T-helper 2 cell (primary cell): ENCODE measurements around the gene PTPRG.
"Not testable (repeated sequence)": the region's sequence is repeated elsewhere in the genome, so short reads cannot be mapped to it uniquely, and the experiment has no call there.

Experiments used
- DNase-seq, 5 experiments: peaks; one replicate each; pipeline versions ENCODE4 v3.0.0 to v3.0.0-alpha.2; 2012 to 2022

Gene PTPRG

DNA sequence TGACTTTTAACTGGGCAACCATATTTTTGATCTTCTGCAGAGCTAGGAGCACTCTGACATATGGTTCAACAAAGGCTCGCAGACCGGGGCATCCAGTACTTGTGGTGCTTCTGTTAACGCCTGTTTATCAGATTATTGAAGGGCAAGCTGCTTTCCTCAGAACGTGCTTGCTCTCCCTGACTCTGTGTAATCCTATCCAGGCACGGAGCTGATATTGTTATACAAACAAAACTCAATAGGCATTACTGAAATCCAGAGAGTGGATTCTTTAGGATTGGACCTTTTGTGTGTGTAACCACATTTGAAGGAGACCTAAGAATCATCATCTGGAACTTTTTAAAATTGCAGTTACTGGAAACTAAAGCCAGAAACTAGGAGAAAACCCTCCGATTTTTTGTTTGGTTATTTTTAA lies 246.5 kb downstream of the PTPRG start:
- DNase-seq = no peak

DNA sequence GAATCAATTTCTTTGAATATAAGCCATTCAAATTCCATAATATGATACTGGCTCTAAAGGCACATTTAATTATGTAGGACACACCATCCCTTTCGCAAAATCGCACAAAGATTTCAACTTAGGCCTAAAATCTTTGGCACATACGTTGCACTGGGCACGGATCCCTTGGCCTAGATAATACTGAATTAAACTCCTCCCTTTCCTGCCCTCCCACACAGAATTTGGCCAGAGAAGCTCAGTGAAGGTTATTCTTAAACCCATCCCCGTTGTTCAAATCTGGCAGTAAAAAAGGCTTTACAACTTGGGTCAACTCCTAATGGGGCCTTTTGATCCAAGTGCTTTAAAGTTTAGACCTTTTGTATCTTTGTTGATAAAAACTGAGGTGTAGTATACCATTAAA lies 247.2 kb downstream of the PTPRG start:
- DNase-seq = no peak

DNA sequence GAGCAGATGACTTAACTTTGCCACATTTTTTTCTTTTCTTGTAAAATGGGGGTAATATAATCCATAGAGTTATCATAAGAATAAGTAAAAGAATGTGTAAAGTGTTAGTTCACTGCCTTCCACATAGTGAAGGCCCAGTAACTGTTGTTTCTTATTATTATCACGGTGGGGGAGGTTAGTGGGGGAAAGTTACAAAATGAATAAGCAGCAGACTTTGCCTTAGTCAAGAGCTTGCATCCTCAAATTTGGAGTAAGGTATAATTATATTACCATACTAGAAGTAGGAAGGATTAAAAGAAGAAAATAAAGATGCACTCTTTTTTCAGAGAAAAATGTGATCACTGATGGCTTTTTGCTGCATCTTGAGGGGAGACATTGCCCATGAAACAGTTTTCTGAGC lies 247.6 kb downstream of the PTPRG start:
- no peak for DNase-seq

- no peak for DNase-seq
Observed at GRCh38 chr3:61809879-61810278, 248.5 kb downstream of the PTPRG start.

DNA sequence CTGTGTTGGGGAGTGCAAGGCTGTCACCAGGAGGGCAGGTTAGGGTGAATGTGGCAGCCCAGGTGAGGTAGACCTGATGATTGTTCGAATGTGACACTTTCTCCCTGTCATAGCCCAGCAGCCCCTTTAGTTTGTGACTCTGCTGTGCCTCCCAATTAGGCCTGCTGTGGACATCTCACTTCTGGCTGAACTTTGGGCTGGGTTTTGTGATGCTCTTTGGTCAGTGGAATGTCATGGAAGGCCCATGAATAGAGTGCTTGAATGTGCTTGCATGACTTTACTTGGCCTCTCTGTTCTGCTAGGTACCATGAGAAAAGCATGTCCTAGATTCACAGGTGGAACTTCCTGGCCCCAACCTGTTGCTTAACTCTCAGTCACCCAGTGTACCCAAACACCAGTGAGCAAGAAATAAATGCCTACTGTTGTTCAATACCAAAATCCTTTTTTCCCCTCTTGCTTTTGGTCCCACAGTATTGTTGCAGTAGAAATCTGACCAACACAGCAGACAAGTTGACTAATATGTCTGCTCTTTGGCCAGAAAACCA lies 249.7 kb downstream of the PTPRG start:
- DNase-seq = no peak

- no peak for DNase-seq
Observed at GRCh38 chr3:61811652-61812051, 250.3 kb downstream of the PTPRG start.

DNA sequence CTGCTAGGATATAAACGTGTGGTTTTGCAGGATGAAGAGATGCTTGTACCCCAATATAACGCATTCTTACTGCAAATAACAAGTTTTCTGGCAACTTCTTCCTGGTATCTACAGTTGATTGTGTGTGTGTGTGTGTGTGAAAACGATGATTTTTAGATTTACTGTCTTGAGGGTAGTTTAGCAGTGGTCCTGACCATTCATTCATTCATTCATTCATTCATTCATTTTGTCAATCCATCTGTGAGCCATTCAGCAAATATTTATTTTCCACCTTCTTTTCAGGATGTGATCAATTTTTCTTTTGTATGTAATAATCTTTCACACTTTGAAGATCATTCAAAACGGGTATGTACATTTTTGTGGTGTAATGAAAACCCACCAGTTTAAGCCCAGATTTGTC lies 250.7 kb downstream of the PTPRG start:
- no peak for DNase-seq

DNA sequence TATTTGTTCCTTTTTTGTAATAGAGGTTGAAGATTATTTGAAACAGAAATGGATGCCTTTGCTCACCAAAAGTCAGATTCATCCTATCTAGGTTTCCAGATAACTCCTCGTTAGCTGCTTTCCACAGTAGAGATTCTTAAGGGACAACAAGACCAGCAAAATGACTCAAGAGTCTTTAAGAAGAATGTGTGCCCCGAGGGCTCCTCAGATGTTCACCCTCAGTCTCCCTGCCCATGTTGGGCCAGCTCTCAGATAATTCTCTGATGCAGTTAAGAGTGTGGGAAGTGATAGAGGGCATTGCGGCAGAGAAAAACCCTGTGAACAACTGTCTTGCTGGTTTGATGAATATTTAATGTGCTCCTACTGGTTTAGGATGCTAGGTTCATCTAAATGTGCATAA lies 251.1 kb downstream of the PTPRG start:
- no peak for DNase-seq

DNA sequence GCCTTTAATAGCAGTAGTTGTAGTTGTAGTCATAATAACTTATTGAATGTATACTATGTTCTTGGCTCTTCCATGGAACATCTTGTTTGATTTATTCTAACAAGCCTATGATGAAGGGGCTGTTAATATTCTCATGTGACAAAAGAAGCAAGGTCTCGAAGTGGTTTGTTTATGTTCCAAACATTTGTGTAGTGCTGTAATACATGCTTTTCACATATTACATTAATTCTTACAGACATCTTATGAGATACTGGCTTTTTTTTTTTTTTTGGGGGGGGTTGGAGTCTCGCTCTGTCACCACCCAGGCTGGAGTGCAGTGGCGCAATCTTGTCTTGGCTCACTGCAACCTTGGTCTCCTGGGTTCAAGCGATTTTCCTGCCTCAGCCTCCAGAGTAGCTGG lies 252.3 kb downstream of the PTPRG start:
- no peak for DNase-seq

DNA sequence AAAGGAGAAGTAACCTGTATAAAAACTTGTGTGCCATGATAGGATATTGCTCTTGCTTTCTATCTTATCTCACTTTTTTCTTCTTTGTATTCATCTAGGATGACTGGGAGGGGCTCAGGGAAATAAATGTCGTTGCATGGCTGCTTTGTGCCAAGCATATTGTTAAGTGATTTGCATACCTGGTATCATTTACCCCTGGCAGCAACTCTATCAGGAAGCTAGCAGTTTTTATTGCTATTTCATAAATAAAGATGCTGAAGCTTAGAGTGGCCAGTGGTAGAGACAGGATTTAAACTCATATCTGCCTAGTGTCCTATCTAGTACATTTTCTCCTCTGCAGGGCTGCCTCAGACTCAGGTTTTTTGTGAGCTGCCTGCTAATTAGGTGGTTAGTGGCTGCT lies 253.3 kb downstream of the PTPRG start:
- no peak for DNase-seq

- not testable (repeated sequence) for DNase-seq
Observed at GRCh38 chr3:61816304-61816703, 254.9 kb downstream of the PTPRG start.

GRCh38 chr3:61819861-61820260 lies 258.5 kb downstream of the PTPRG start:
- DNase-seq = no peak

DNA sequence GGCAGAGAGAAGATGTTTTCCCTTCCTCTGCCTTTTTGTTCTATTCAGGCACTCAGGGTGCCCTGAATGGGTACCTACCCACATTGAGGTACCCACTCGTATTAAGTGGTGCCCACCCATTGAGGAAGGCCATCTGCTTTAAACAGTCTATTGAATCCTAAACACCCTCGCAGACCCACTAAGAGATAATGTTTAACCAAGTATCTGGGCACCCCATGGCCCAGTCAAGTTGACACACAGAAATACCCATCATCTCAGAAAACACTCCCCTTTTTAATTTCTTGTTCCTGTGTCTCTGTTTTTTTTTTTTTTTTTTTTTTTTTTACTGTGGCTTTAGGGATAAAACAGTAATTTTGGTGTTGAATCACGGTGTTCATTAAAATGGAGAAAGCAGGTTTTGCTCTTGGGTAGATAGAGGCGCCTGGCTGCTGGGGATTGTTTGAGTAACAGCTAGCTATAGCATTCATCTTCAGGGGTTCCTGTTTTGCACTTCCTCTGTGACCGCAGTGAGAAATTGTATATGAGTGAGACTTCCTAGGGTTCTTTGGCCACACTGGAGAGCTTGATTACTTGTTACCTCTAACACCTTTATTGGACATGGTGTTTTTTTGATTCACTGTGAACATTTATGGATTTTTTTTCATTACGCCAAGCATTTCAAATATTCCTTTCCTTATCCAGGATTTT lies 259.1 kb downstream of the PTPRG start:
- peak in 1 of 5 experiments; percentile 10 for DNase-seq

GRCh38 chr3:61821823-61822251 lies 260.5 kb downstream of the PTPRG start:
- no peak for DNase-seq

DNA sequence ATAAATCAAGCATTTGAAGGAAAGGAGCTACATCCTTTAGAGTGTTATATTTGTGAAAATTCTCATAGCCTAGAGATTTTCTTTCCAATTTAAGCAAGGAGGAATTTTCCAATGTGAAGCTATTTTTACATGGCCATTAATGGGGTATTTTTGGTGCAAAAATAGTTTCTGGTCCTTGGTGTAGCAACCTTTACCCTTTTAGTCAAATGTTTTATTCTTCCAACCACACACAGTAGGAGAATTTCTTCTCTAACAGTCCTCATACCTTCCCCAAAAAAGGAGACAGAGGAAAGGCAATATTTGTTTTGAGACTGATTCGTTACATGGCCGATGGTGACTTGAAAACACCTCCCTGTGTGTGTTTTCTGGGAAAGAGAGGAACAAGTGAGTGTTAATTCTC lies 261.2 kb downstream of the PTPRG start:
- DNase-seq = no peak

DNA sequence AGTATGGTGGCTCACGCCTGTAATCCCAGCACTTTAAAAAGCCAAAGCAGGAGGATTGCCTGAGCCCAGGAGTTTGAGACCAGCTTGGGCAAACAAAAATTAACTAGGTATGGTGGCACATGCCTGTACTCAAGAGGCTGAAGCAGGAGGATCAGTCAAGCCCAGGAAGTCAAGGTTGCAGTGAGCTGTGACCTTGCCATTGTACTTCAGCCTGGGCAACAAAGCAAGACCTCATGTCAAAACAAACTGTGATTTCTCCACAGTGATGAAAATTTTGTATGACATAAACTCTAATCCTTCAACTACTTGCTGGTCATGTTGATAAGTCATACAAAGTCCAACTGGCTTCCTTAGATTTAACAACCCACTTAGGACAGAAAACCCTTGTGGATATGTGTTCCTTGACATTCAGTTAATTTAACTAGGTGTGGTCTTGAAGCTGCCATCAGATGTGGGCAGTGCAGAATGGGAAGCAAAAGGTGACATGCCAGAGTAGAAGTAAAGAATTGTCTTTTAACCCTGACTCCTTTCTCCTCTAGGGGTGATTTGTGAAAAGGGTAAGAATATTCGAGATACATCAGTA lies 263.3 kb downstream of the PTPRG start:
- DNase-seq = no peak

DNA sequence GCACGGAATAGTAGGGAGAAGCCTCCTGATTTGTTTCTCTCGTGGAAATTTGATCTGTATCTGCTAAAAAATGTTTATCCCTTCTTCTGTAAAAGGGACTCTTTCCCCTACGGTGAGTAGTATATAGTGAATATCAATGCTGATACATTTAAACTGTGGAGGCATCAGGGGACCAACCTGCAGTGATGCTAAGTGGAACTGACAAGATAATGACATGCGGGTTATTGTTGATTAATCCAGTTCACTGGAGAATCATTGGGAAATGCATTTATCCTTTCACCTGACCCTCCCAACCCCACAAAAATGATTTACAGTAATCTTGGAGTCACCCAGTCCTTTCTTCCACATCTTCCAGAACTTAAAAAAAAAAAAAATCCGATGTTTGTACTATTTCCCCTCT lies 264.8 kb downstream of the PTPRG start:
- DNase-seq = no peak

GRCh38 chr3:61828184-61828874 lies 267.0 kb downstream of the PTPRG start:
- DNase-seq = no peak

DNA sequence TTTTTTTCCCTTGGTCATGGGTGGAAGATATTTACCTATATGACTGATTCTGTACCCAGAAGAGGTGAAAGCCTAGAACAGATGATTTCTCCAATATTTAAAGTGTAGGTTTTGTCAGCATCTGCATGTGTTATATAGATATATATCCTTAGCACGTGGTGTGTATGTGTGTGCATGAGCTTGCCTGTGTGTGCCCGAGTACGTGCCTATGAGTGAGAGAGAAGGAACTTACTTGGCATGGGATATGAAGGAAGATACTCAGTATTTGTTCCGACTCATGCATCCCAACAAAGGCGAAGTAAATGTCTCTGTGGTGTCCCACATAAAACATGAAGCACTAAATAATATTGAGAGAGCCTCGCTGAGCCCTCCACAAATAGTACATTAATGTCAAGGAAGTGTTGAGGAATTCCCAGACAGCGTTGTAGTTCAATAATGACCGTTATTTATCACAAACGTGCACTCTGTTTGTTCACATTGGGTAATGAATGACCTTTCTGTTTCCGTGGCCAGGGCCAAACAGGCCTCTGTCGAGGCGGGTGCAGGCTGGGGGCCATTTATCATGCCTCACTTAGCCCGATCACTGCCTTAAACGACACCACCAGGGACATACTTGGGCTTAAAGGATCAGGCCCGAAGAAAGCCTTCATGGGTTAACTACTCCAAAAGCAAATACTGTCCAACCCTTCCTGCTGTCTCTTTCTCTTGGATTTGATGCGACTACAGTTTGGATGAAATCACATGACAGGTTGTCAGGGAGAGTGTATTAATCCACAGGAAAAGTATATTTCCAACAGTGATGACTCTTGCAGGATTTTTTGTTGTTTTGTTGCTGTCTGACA lies 267.7 kb downstream of the PTPRG start:
- no peak for DNase-seq

DNA sequence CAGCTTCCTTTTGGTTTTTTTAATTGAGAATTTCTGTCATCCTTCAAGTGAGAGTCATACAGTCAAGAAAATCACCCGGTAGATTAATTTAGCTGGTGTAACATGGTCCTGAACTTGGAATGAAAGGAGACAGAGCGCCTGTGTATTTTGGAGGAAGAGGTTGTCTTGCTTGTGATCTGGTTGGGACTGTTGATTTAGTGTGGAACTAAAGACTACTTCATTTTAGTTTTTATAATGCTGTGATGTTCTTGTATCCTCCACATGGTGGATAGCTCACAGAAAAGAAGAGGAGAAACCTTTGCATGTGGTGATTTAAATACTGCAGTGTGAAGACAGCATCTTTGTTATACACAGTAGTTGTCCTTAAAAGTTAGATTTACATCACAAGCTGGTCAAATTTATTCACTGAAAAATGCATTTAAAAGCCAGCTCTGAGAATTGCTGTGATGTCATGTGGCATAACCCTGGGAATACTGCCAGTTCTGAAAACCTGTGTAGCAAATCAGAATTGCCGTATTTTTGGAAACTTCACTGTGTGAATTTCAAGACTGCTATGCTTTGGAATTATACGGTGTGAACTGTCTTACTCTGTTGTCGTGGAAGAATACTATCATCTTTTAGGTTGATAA lies 268.5 kb downstream of the PTPRG start:
- no peak for DNase-seq

GRCh38 chr3:61831973-61832372 lies 270.6 kb downstream of the PTPRG start:
- no peak for DNase-seq
